Measurements from ENCODE around the gene THUMPD2. TPM values are rescaled to one million over a fixed set of nuclear protein-coding genes. Genes with fewer than 3 reads are reported as not detected.

THUMPD2 gene
- total RNA-seq, 3 donors from 2014 or later: 8.4 to 11.4 (median 8.7) TPM

DNA sequence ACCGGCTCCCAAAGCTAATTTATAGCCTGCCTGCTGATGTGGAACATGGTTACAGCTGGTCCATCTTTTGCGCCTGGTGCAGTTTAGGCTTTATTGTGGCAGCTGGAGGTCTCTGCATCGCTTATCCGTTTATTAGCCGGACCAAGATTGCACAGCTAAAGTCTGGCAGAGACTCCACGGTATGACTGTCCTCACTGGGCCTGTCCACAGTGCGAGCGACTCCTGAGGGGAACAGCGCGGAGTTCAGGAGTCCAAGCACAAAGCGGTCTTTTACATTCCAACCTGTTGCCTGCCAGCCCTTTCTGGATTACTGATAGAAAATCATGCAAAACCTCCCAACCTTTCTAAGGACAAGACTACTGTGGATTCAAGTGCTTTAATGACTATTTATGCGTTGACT, 62.0 kb downstream of the THUMPD2 start:
- no peak for ATAC-seq
- Histone ChIP-seq H3K4me3 (no peak overlapping the region), H3K4me1 (ENCODE audit: low read depth) (no peaks in the 10 kb centered on the region), H3K9me3 (no peaks in the 10 kb centered on the region), H3K36me3 (ENCODE audit: low read depth) (no peaks in the 10 kb centered on the region)
- TF ChIP-seq CTCF (IDR thresholded peaks at IDR 0.05): no peak
- intact Hi-C loops (cut with DNase I, micrococcal nuclease): no loop called here
- DNase-seq: no peak

GRCh38 chr2:39715822-39716221, 63.2 kb downstream of the THUMPD2 start:
- Histone ChIP-seq H3K36me3 (ENCODE audit: low read depth) (no peaks in the 10 kb centered on the region), H3K4me3 (no peak overlapping the region), H3K4me1 (ENCODE audit: low read depth) (no peaks in the 10 kb centered on the region), H3K9me3 (no peaks in the 10 kb centered on the region)
- TF ChIP-seq CTCF (IDR thresholded peaks at IDR 0.05): no peak
- ATAC-seq (no peak), DNase-seq (no peak)
- intact Hi-C loops (cut with DNase I, micrococcal nuclease): no loop called here

DNA sequence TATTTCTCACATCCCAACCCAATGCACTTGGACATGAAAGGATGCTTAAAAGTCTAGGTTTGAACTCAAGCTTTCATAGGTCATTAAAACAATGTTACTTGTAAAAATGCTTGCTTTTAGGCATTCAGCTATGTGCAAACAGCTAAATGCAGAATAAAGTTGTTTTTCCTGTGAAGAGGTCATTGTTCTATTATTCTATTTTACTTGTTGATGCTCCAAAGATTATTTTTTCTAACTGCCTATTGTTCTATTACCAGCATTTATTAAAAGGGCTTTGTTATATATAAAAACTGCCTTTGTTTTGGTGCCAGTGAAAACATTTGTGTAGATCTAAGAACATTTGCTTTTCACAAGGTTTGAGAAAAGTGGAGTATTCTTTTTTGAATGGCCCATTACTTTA, 64.0 kb downstream of the THUMPD2 start:
- no peak for TF ChIP-seq CTCF (IDR thresholded peaks at IDR 0.05)
- H3K4me1 ChIP-seq (ENCODE audit: low read depth): no peaks in the 10 kb centered on the region
- ATAC-seq: no peak

GRCh38 chr2:39712953-39713352, 66.1 kb downstream of the THUMPD2 start:
- Histone ChIP-seq H3K36me3 (ENCODE audit: low read depth) (no peaks in the 10 kb centered on the region), H3K4me3 (no peak overlapping the region), H3K9me3 (no peaks in the 10 kb centered on the region), H3K4me1 (ENCODE audit: low read depth) (no peaks in the 10 kb centered on the region)
- DNase-seq (no peak), ATAC-seq (no peak)
- TF ChIP-seq CTCF (IDR thresholded peaks at IDR 0.05): no peak
- intact Hi-C loops (cut with DNase I, micrococcal nuclease): no loop called here

More for the DNA sequence above, 64.0 kb downstream of the THUMPD2 start:
- Histone ChIP-seq H3K4me3 (no peak overlapping the region), H3K36me3 (ENCODE audit: low read depth) (no peaks in the 10 kb centered on the region), H3K9me3 (no peaks in the 10 kb centered on the region)
- no peak for DNase-seq
- intact Hi-C loops (cut with DNase I, micrococcal nuclease): no loop called here

GRCh38 chr2:39710807-39711206, 68.3 kb downstream of the THUMPD2 start:
- no peak for ATAC-seq
- intact Hi-C loops (cut with DNase I, micrococcal nuclease): no loop called here

More at GRCh38 chr2:39710807-39711206, 68.3 kb downstream of the THUMPD2 start:
- H3K9me3 ChIP-seq: no peaks in the 10 kb centered on the region
- no peaks in the 10 kb centered on the region for H3K4me1 ChIP-seq (ENCODE audit: low read depth)
- no peaks in the 10 kb centered on the region for H3K36me3 ChIP-seq (ENCODE audit: low read depth)
- no peak for DNase-seq
- TF ChIP-seq CTCF (IDR thresholded peaks at IDR 0.05): no peak
- no peak overlapping the region for H3K4me3 ChIP-seq

Measured in mucosa of descending colon (tissue), 3 donors.